HG03558 (cell line): ENCODE measurements around the gene TRIM10.
"Not testable (repeated sequence)": the region's sequence is repeated elsewhere in the genome, so short reads cannot be mapped to it uniquely, and the experiment has no call there.

Experiments
- ATAC-seq: cut with Tn5 transposase; IDR thresholded peaks from one replicate; pipeline ENCODE4 v1.9.1; 2021; ENCODE audit warnings: moderate number of reproducible peaks; ENCODE audit not compliant: unreplicated experiment; ENCODE audit errors: extremely low read depth

Gene TRIM10

GRCh38 chr6:30130887-30131862 is 29.8 kb downstream of the TRIM10 start:
- ATAC-seq = no peak

GRCh38 chr6:30130179-30130679 is 30.8 kb downstream of the TRIM10 start:
- no peak for ATAC-seq

GRCh38 chr6:30129265-30130178 is 31.5 kb downstream of the TRIM10 start:
- ATAC-seq = no peak

GRCh38 chr6:30127238-30128093 is 33.5 kb downstream of the TRIM10 start:
- ATAC-seq = no peak

- no peak for ATAC-seq
These were observed 38.5 kb downstream of the TRIM10 start for GRCh38 chr6:30122515-30122914.

GRCh38 chr6:30121446-30122366 is 39.3 kb downstream of the TRIM10 start:
- ATAC-seq = no peak

- not testable (repeated sequence) for ATAC-seq
These were observed 42.3 kb downstream of the TRIM10 start for GRCh38 chr6:30118691-30119090.

- ATAC-seq = no peak
These were observed 44.3 kb downstream of the TRIM10 start for GRCh38 chr6:30116724-30117123.

GRCh38 chr6:30113841-30114240 is 47.2 kb downstream of the TRIM10 start:
- no peak for ATAC-seq

- no peak for ATAC-seq
These were observed 47.8 kb downstream of the TRIM10 start, which contains the start of gene TRIM31 for GRCh38 chr6:30113003-30113759. Gene TRIM31, minus strand, starts transcription at chr6:30113090. Its CDS starts 285 bp downstream, at chr6:30112805.

- ATAC-seq = no peak
These were observed 48.5 kb downstream of the TRIM10 start for GRCh38 chr6:30112402-30112994.

- ATAC-seq = no peak
These were observed 49.6 kb downstream of the TRIM10 start for GRCh38 chr6:30111266-30111856.

GRCh38 chr6:30104661-30105060 is 56.4 kb downstream of the TRIM10 start:
- ATAC-seq = no peak

- ATAC-seq = no peak
These were observed 57.2 kb downstream of the TRIM10 start for GRCh38 chr6:30103872-30104179.

- no peak for ATAC-seq
These were observed 57.8 kb downstream of the TRIM10 start for GRCh38 chr6:30102970-30103871.

GRCh38 chr6:30102414-30102969 is 58.5 kb downstream of the TRIM10 start:
- no peak for ATAC-seq
